Uterus (tissue), 2 donors: ENCODE results near the gene VAMP2.

Experiments
- POLR2A ChIP-seq, 2 donors: fragments of 450-650 bp; IDR thresholded peaks; one replicate each; pipeline ENCODE4 v1.6.1; 2016; ENCODE audit warnings: antibody characterized with exemption in 2 of 2, mild to moderate bottlenecking in 1 of 2, moderate library complexity in 1 of 2
- TF ChIP-seq, protein P1 (sequence below), 4 experiments: fragments of 200-600 bp in 2 of 4; fragments of 450-650 bp in 2 of 4; sonication (generic) in 2 of 4; IDR thresholded peaks; one replicate each; pipeline ENCODE4 v1.5.1; 2016 to 2019; ENCODE audit warnings: antibody characterized with exemption in 4 of 4, mild to moderate bottlenecking in 2 of 4, moderate library complexity in 1 of 4

DNA sequence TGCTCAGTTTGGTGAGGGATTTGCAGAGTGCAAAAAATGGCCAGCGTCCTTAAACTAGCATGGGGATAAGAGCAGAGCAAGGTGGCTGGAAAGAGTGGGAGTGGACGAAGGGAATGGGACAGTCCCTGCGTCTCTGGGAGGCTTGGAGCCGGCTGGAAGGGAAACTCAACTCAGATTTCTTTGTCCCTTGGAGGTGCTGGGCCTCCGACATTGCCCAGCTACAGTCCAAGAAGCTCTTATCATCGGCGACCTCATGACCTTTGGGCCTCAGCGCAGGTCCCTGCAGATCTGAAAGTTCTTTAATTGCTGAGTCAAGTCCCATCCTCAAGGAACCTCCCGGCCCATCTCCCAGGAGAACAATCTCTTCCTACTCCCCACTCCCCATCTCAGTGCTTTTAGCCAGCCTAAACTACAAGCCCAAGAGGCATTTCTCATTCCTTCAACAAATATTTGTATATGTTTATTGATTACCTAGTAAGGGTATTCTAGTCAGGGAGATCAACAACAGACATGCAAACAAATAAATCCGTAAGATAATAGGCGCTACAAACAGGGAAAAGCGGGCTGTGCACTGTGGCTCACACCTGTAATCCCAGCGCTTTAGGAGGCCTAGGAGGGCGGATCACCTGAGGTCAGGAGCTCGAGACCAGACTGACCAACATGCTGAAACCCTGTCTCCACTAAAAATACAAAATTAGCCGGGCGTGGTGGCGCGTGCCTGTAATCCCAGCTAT lies 14.4 kb upstream of the VAMP2 start:
- TF ChIP-seq, protein P1, sequence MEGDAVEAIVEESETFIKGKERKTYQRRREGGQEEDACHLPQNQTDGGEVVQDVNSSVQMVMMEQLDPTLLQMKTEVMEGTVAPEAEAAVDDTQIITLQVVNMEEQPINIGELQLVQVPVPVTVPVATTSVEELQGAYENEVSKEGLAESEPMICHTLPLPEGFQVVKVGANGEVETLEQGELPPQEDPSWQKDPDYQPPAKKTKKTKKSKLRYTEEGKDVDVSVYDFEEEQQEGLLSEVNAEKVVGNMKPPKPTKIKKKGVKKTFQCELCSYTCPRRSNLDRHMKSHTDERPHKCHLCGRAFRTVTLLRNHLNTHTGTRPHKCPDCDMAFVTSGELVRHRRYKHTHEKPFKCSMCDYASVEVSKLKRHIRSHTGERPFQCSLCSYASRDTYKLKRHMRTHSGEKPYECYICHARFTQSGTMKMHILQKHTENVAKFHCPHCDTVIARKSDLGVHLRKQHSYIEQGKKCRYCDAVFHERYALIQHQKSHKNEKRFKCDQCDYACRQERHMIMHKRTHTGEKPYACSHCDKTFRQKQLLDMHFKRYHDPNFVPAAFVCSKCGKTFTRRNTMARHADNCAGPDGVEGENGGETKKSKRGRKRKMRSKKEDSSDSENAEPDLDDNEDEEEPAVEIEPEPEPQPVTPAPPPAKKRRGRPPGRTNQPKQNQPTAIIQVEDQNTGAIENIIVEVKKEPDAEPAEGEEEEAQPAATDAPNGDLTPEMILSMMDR (IDR thresholded peaks at IDR 0.05) = no peak
- no peak for TF ChIP-seq POLR2A (IDR thresholded peaks at IDR 0.05)
